ENCODE data around the gene FBLN1.

GRCh38 chr22:45578524-45579147, 76.0 kb downstream of the FBLN1 start:
- TF ChIP-seq CTCF (IDR thresholded peaks at IDR 0.05) (no peak), POLR2A (IDR thresholded peaks at IDR 0.05) (no peak)
